ENCODE data around the gene TUBB.

The TUBB gene

GRCh38 chr6:30740540-30740870 lies 20.4 kb downstream of the TUBB start:
- DNase-seq (ENCODE audit: low spot score) (no peak), ATAC-seq (ENCODE audit: low read depth) (no peak)
- Histone ChIP-seq H3K36me3 (ENCODE audit: low read depth) (peaks cover 68% of the 10 kb centered on the region), H3K9me3 (ENCODE audit: severe bottlenecking) (no peaks in the 10 kb centered on the region), H3K4me3 (ENCODE audit: severe bottlenecking) (no peak overlapping the region), H3K4me1 (ENCODE audit: insufficient read depth, poor library complexity, severe bottlenecking) (no peaks in the 10 kb centered on the region), H3K27ac (ENCODE audit: poor library complexity, severe bottlenecking) (peak overlapping the region; percentile 98), H3K27me3 (ENCODE audit: insufficient read depth, poor library complexity, severe bottlenecking) (no peaks in the 10 kb centered on the region)
- TF ChIP-seq CTCF (IDR thresholded peaks at IDR 0.05; ENCODE audit: poor library complexity, severe bottlenecking) = no peak

- no peak for TF ChIP-seq CTCF (IDR thresholded peaks at IDR 0.05; ENCODE audit: poor library complexity, severe bottlenecking)
- Histone ChIP-seq H3K4me3 (ENCODE audit: severe bottlenecking) (peak overlapping the region; percentile 72), H3K4me1 (ENCODE audit: insufficient read depth, poor library complexity, severe bottlenecking) (no peaks in the 10 kb centered on the region), H3K36me3 (ENCODE audit: low read depth) (peaks cover 62% of the 10 kb centered on the region), H3K9me3 (ENCODE audit: severe bottlenecking) (no peaks in the 10 kb centered on the region), H3K27ac (ENCODE audit: poor library complexity, severe bottlenecking) (peak overlapping the region; percentile 98), H3K27me3 (ENCODE audit: insufficient read depth, poor library complexity, severe bottlenecking) (no peaks in the 10 kb centered on the region)
- ATAC-seq (ENCODE audit: low read depth) (no peak), DNase-seq (ENCODE audit: low spot score) (no peak)
Observed at GRCh38 chr6:30741063-30741779, 21.1 kb downstream of the TUBB start.

GRCh38 chr6:30741789-30742315 lies 21.7 kb downstream of the TUBB start:
- no peak for TF ChIP-seq CTCF (IDR thresholded peaks at IDR 0.05; ENCODE audit: poor library complexity, severe bottlenecking)
- H3K27me3 ChIP-seq (ENCODE audit: insufficient read depth, poor library complexity, severe bottlenecking) = no peaks in the 10 kb centered on the region
- H3K27ac ChIP-seq (ENCODE audit: poor library complexity, severe bottlenecking) = peak overlapping the region; percentile 98
- peak overlapping the region; percentile 72 for H3K4me3 ChIP-seq (ENCODE audit: severe bottlenecking)
- DNase-seq (ENCODE audit: low spot score) (no peak), ATAC-seq (ENCODE audit: low read depth) (no peak; the same call in 1 of the 3 replicates)
- H3K9me3 ChIP-seq (ENCODE audit: severe bottlenecking) = no peaks in the 10 kb centered on the region
- no peaks in the 10 kb centered on the region for H3K4me1 ChIP-seq (ENCODE audit: insufficient read depth, poor library complexity, severe bottlenecking)
- H3K36me3 ChIP-seq (ENCODE audit: low read depth) = peaks cover 59% of the 10 kb centered on the region

- Histone ChIP-seq H3K36me3 (ENCODE audit: low read depth) (peaks cover 52% of the 10 kb centered on the region), H3K27ac (ENCODE audit: poor library complexity, severe bottlenecking) (peak within 1 kb of the TSS; percentile 98), H3K4me1 (ENCODE audit: insufficient read depth, poor library complexity, severe bottlenecking) (peaks cover 3% of the 10 kb centered on the region), H3K4me3 (ENCODE audit: severe bottlenecking) (peak within 1 kb of the TSS; percentile 72), H3K9me3 (ENCODE audit: severe bottlenecking) (no peaks in the 10 kb centered on the region), H3K27me3 (ENCODE audit: insufficient read depth, poor library complexity, severe bottlenecking) (no peaks in the 10 kb centered on the region)
- DNase-seq (ENCODE audit: low spot score) = peak; percentile 98
- TF ChIP-seq CTCF (IDR thresholded peaks at IDR 0.05; ENCODE audit: poor library complexity, severe bottlenecking) = no peak
- peak; percentile 80 for ATAC-seq (ENCODE audit: low read depth)
Observed at GRCh38 chr6:30742316-30743098, 22.4 kb downstream of the TUBB start, which contains the start of gene FLOT1. Gene FLOT1 (minus strand): TSS chr6:30742687. CDS start chr6:30742189, 498 bp downstream.

All from RWPE2 (cell line).